VCaP (cell line): ENCODE data around the gene PEAK1.
"Not testable (repeated sequence)": the region's sequence is repeated elsewhere in the genome, so short reads cannot be mapped to it uniquely, and the experiment has no call there.

Experiments
- H3K27ac ChIP-seq: fragments of 450-650 bp; 2 replicates; pipeline ENCODE4 v1.5.1; 2017
- TF ChIP-seq, protein P1 (sequence below): fragments of 450-650 bp; conservative IDR thresholded peaks from 2 replicates; pipeline ENCODE4 v1.5.1; 2017; ENCODE audit warnings: mild to moderate bottlenecking, moderate library complexity

The PEAK1 gene

DNA sequence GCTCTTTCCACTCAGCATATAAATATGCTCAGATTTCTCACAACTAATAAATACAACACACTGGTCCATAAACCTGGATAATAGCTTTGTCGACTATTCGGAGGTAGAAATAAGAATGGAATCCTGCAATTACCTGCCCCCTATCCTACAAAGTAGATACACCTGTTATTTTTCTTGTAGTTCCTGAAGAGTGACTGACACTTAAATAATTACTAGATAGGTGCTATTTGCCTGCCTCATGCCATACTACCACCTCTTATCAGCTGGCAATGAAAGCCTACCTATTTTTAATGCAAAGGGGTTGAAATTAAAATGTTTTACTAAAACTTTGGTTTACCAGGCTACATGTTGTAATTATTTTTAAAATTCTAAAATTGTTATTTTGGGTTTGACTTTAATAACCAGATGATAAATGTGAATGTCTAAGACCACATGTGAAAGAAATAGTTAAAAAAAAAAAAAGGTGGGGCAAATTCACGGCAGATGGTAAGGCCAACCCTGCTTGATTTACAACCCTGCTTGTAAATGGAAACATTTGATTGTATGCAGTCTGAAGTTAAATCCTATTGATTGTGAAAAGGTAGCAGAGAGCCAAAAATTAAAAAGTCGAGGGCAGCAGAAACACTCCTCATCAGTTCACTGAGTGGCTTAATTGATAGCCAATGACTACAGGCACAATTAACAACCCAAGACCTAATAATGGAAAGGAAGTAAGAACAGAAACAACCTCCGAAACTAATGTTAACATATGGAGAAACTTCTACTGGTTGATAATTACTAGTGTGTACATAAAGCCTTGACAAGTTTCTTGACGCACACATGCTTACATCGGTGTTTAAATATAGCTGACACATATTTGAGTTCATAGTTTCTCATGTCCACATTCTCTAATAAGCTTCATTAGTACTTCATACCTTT is 8.9 kb downstream of the PEAK1 start:
- TF ChIP-seq, protein P1, sequence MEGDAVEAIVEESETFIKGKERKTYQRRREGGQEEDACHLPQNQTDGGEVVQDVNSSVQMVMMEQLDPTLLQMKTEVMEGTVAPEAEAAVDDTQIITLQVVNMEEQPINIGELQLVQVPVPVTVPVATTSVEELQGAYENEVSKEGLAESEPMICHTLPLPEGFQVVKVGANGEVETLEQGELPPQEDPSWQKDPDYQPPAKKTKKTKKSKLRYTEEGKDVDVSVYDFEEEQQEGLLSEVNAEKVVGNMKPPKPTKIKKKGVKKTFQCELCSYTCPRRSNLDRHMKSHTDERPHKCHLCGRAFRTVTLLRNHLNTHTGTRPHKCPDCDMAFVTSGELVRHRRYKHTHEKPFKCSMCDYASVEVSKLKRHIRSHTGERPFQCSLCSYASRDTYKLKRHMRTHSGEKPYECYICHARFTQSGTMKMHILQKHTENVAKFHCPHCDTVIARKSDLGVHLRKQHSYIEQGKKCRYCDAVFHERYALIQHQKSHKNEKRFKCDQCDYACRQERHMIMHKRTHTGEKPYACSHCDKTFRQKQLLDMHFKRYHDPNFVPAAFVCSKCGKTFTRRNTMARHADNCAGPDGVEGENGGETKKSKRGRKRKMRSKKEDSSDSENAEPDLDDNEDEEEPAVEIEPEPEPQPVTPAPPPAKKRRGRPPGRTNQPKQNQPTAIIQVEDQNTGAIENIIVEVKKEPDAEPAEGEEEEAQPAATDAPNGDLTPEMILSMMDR: no peak
- H3K27ac ChIP-seq: no peak overlapping the region

DNA sequence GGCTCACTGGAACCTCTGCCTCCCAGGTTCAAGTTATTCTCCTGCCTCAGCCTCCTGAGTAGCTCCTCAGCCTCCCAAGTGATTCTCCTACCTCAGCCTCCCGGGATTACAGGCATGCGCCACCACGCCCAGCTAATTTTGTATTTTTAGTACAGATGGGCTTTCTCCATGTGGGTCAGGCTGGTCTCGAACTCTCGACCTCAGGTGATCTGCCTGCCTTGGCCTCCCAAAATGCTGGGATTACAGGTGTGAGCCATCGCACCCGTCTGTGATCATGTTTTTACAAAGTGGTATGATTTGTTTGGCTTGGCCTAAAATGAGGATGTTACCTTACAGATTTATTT is 9.8 kb downstream of the PEAK1 start:
- not testable (repeated sequence) for H3K27ac ChIP-seq

DNA sequence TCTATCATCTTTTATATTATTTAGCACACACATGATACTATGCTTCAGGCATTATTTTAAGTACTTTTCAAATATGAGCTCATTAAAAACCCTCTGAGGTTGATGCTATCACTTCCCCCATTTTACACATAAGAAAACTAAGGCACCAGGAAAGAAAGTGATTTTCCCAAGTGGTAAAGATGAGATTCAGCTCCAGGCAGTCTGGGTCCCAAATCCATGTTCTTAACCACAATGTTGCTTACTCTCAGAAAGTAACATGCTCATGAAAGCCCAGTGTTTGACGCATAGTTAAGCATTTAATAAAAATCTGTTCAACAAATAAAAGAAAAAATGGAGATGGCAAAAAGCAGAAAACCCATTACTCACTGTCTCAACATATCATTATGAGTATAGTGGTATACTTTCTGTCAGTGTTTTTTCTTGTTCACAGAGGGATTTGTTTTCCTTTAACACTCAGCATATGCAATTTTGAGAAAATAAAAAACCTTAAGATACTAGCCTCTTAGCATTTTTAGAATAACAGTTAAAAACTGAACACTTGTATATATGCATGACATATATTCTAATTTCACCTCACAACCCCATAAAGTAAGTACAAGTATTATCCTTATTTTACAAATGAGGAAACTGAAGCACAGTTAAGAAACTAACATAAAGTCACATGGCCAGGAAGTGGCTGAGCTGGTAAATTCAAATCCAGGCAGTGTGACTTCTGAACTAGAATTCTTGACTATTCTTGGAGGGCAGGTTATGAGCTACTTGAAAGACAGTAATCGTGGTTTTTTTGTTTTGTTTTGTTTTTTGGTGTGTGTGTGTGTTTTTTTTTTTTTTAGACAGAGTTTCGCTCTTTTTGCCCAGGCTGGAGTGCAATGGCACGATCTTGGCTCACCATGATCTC is 10.4 kb downstream of the PEAK1 start:
- no peak overlapping the region for H3K27ac ChIP-seq
- TF ChIP-seq, protein P1: no peak

DNA sequence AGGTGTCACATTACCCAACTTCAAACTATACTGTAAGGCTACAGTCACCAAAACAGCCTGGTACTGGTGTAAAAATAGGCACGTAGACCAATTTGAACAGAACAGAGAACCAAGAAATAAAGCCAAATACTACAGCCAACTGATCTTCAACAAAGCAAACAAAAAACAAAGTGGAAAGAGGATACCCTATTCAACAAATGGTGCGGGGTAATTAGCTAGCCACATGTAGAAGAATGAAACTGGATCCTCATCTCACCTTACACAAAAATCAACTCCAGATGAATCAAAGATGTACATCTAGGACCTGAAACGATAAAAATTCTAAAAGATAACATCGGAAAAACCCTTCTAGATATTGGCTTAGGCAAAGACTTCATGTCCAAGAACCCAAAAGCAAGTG is 13.1 kb downstream of the PEAK1 start:
- TF ChIP-seq, protein P1: no peak
- no peak overlapping the region for H3K27ac ChIP-seq

DNA sequence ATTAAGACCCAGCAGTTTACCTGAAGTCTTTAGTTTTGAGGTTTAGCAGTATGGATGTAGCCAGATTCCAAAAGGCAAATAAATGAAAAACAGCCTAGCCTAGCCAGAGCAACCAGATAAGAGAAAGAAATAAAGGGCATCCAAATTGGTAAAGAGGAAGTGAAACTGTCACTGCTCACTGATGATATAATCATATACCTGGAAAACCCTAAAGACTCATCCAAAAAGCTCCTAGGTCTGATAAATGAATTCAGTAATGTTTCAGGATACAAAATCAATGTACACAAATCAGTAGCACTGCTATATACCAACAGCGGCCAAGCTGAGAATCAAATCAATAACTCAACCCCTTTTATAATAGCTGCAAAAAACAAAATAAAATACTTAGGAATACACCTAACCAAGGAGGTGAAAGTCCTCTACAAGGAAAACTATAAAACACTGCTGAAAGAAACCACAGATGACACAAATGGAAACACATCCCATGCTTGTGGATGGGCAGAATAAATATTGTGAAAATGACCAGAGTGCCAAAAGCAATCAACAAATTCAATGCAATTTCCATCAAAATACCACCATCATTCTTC is 13.6 kb downstream of the PEAK1 start:
- H3K27ac ChIP-seq: not testable (repeated sequence)

DNA sequence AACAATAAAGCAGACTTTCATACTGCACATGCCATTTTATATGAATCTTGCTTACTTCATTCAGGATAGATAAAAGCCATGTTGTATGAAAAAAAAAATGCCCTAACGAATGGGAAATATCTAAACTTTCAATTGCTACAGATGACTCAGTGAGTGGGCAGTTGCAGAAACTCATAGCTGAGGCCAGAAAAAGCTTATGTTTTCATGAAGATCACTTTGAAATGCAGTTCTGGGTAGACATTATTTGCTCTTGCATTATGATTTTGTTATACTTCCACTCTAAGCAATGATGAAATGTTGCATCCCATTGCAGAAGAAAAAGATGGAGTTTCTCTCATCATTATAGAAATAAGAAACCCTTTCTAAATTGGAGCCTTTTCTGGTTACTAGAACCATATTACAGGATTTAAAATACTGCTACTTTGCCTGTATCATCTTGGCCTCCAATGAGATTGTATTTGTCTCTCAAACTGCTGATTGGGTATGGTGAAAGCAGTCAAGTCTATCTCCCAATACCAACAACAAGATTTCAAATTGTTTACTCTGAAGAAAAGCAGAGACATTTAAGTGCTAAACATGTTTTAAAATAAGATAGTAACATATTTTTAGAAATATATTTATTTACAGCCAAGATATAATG is 17.0 kb downstream of the PEAK1 start:
- TF ChIP-seq, protein P1: no peak
- no peak overlapping the region for H3K27ac ChIP-seq

DNA sequence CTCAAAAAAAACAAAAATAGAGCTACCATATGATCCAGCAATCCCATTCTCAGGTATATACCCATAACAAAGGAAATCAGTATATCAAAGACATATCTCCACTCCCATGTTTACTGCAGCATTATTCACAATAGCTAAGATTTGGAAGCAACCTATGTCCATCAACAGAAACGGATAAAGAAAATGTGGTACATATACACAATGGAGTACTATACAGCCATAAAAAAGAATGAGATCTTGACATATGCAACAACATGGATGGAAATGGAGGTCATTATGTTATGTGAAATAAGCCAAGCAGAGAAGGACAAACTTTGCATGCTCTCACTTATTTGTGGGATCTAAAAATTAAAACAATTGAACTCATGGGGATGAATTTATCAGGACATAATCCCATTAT is 19.6 kb downstream of the PEAK1 start:
- TF ChIP-seq, protein P1: no peak
- no peak overlapping the region for H3K27ac ChIP-seq

DNA sequence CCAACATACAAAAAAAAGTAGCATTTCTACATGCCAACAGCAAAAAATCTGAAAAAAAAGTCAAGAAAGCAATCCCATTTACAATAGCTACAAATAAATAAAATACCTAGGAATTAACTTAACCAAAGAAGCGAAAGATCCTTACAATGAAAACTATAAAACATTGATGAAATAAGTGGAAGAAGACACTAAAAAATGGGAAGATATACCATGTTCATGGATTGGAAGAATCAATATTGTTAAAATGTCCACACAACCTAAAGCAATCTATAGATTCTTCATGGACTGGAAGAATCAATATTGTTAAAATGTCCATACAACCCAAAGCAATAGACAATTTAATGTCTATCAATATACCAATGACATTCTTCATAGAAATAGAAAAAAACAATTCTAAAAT is 21.0 kb downstream of the PEAK1 start:
- TF ChIP-seq, protein P1: no peak
- no peak overlapping the region for H3K27ac ChIP-seq
